Measurements from ENCODE around the gene RBM22. TPM values are rescaled to one million over a fixed set of nuclear protein-coding genes. Genes with fewer than 3 reads are reported as not detected.

Gene RBM22
- total and polyA plus RNA-seq, 10 of the 15 experiments (the other 5 are each of a cell fraction or from before 2014, with no cell fraction given), result 26.3 to 66.4 (median 43.0) TPM

- Histone ChIP-seq H3K4me1 (ENCODE audit: control insufficient read depth, insufficient read depth, low read length) (0 out of 2 replicates have a peak, but pooled peaks cover 3% of the 10 kb centered on the region), H3K9me3 (replicated peaks; ENCODE audit: control insufficient read depth, insufficient read depth, low read length) (no peaks in the 10 kb centered on the region), H3K4me3 (no peak overlapping the region), H2AFZ (ENCODE audit: control insufficient read depth, low read depth, low read length) (no peak overlapping the region), H4K20me1 (ENCODE audit: control insufficient read depth, insufficient read depth) (no peaks in the 10 kb centered on the region), H3K27me3 (replicated peaks in 1 of 2; ENCODE audit: control insufficient read depth in 2 of 2, insufficient read depth in 2 of 2, low read length in 1 of 2) (no peaks in the 10 kb centered on the region), H3K4me2 (ENCODE audit: control insufficient read depth, insufficient read depth) (no peak overlapping the region), H3K36me3 (ENCODE audit: control insufficient read depth in 2 of 2, insufficient read depth in 2 of 2, low read length in 1 of 2) (no peaks in the 10 kb centered on the region), H3K9ac (ENCODE audit: control insufficient read depth, insufficient read depth, low read length) (no peak overlapping the region), H3K27ac (ENCODE audit: control insufficient read depth, insufficient read depth) (no peak overlapping the region), H3K79me2 (ENCODE audit: control insufficient read depth, insufficient read depth, low read length) (no peaks in the 10 kb centered on the region)
- ChIA-PET POLR2A (no interaction called here), SMC1A (ENCODE audit: uncharacterized antibody, unreplicated experiment) (no interaction called here), RAD21 (ENCODE audit: unreplicated experiment) (no interaction called here), CTCF (interaction anchor here (0.7 to 1.6 kb wide), 2 partner anchors 83 to 90 kb away, joined by 3 to 5 read pairs; no protein-coding TSS in a partner anchor)
- 88% methylated on average over 37 of the region's 46 CpGs for WGBS (ENCODE audit: insufficient coverage, insufficient replicate concordance, low lambda C conversion rate, missing lambda C conversion rate)
- intact Hi-C loops (cut with micrococcal nuclease; ENCODE audit: unreplicated experiment), result loop anchor here (10.0 kb wide), 1 partner anchor 195 kb away; no protein-coding TSS in a partner anchor
- in situ Hi-C loops (cut with MboI), result loop anchor here (5.0 to 10.0 kb wide), 2 partner anchors 87 to 195 kb away; no protein-coding TSS in a partner anchor
- no TSS peak for BruUV-seq (replicated peaks)
- no peak for ATAC-seq
- TF ChIP-seq E2F4 (IDR thresholded peaks at IDR 0.05; ENCODE audit: low read depth, low read length), result no peak
- no peak for TF ChIP-seq BRCA1 (IDR thresholded peaks at IDR 0.05; ENCODE audit: low read depth, low read length)
- no peak for TF ChIP-seq GATAD2B (conservative IDR thresholded peaks at IDR 0.05; ENCODE audit: low read depth)
- no peak for TF ChIP-seq MLLT1 (IDR thresholded peaks at IDR 0.05)
- TF ChIP-seq ZNF207 (IDR thresholded peaks at IDR 0.05; ENCODE audit: borderline replicate concordance), result no peak
- TF ChIP-seq SUZ12 (IDR thresholded peaks at IDR 0.05; ENCODE audit: unreplicated experiment), result no peak
- TF ChIP-seq, protein P1, sequence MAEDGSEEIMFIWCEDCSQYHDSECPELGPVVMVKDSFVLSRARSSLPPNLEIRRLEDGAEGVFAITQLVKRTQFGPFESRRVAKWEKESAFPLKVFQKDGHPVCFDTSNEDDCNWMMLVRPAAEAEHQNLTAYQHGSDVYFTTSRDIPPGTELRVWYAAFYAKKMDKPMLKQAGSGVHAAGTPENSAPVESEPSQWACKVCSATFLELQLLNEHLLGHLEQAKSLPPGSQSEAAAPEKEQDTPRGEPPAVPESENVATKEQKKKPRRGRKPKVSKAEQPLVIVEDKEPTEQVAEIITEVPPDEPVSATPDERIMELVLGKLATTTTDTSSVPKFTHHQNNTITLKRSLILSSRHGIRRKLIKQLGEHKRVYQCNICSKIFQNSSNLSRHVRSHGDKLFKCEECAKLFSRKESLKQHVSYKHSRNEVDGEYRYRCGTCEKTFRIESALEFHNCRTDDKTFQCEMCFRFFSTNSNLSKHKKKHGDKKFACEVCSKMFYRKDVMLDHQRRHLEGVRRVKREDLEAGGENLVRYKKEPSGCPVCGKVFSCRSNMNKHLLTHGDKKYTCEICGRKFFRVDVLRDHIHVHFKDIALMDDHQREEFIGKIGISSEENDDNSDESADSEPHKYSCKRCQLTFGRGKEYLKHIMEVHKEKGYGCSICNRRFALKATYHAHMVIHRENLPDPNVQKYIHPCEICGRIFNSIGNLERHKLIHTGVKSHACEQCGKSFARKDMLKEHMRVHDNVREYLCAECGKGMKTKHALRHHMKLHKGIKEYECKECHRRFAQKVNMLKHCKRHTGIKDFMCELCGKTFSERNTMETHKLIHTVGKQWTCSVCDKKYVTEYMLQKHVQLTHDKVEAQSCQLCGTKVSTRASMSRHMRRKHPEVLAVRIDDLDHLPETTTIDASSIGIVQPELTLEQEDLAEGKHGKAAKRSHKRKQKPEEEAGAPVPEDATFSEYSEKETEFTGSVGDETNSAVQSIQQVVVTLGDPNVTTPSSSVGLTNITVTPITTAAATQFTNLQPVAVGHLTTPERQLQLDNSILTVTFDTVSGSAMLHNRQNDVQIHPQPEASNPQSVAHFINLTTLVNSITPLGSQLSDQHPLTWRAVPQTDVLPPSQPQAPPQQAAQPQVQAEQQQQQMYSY (CRISPR knock-in tag; IDR thresholded peaks at IDR 0.05), result no peak
- TF ChIP-seq SMARCA5 (IDR thresholded peaks at IDR 0.05), result no peak
- no peak for DNase-seq (ENCODE audit: low read depth, low spot score)
- no peak for FAIRE-seq
Observed at GRCh38 chr5:150649108-150650020, 51.5 kb downstream of the RBM22 start.
